MM.1S (cell line): ENCODE results near the gene C1orf21.
"Not testable (repeated sequence)": the region's sequence is repeated elsewhere in the genome, so short reads cannot be mapped to it uniquely, and the experiment has no call there.

Experiments used
- DNase-seq: peaks from one replicate; pipeline ENCODE4 v3.0.0-alpha.2; 2015
- H2AFZ ChIP-seq: fragments of 300-600 bp; sonication (generic); 2 replicates; pipeline ENCODE4 v1.6.0; 2016; ENCODE audit warnings: antibody characterized with exemption, low read length
- H3F3A ChIP-seq: fragments of 300-600 bp; sonication (generic); 2 replicates; pipeline ENCODE4 v1.6.1; 2016; ENCODE audit warnings: mild to moderate bottlenecking, antibody characterized with exemption, low read length, moderate library complexity, mixed read lengths; ENCODE audit not compliant: insufficient read depth
- H3K27ac ChIP-seq: fragments of 300-600 bp; sonication (generic); 2 replicates; pipeline ENCODE4 v1.5.1; 2016; ENCODE audit warnings: mild to moderate bottlenecking, low read length
- H3K27me3 ChIP-seq: fragments of 300-600 bp; sonication (generic); replicated peaks from 2 replicates; pipeline ENCODE4 v1.6.0; 2016; ENCODE audit warnings: low read length; ENCODE audit not compliant: insufficient read depth
- H3K36me3 ChIP-seq: fragments of 300-600 bp; sonication (generic); replicated peaks from 2 replicates; pipeline ENCODE4 v1.6.1; 2016; ENCODE audit warnings: mild to moderate bottlenecking, low read length, mixed read lengths; ENCODE audit not compliant: insufficient read depth
- H3K4me1 ChIP-seq: fragments of 300-600 bp; sonication (generic); 2 replicates; pipeline ENCODE4 v1.6.1; 2016; ENCODE audit warnings: low read length, mixed read lengths
- H3K4me2 ChIP-seq: fragments of 300-600 bp; sonication (generic); 2 replicates; pipeline ENCODE4 v1.6.0; 2016; ENCODE audit warnings: low read depth, low read length
- H3K4me3 ChIP-seq: fragments of 300-600 bp; sonication (generic); 2 replicates; pipeline ENCODE4 v1.5.1; 2016; ENCODE audit warnings: low read length, mixed read lengths
- H3K79me2 ChIP-seq: fragments of 300-600 bp; sonication (generic); 2 replicates; pipeline ENCODE4 v1.6.1; 2016; ENCODE audit warnings: mixed run types, low read length, mixed read lengths
- H3K9ac ChIP-seq: fragments of 300-600 bp; sonication (generic); 2 replicates; pipeline ENCODE4 v1.6.1; 2016; ENCODE audit warnings: low read length, mixed read lengths
- H3K9me2 ChIP-seq: fragments of 300-600 bp; sonication (generic); replicated peaks from 2 replicates; pipeline ENCODE4 v1.6.1; 2016; ENCODE audit warnings: mild to moderate bottlenecking, low read length, mixed read lengths; ENCODE audit not compliant: insufficient read depth
- H3K9me3 ChIP-seq: fragments of 300-600 bp; sonication (generic); replicated peaks from 2 replicates; pipeline ENCODE4 v1.6.1; 2016; ENCODE audit warnings: mild to moderate bottlenecking, low read length, mixed read lengths; ENCODE audit not compliant: insufficient read depth
- H4K20me1 ChIP-seq: fragments of 300-600 bp; sonication (generic); 2 replicates; pipeline ENCODE4 v1.6.1; 2016; ENCODE audit warnings: mild to moderate bottlenecking, low read length, moderate library complexity, mixed read lengths; ENCODE audit not compliant: insufficient read depth
- CTCF ChIP-seq: fragments of 300-600 bp; sonication (generic); IDR thresholded peaks from 2 replicates; pipeline ENCODE4 v1.5.1; 2016; ENCODE audit warnings: antibody characterized with exemption, low read length, mixed read lengths
- EZH2 ChIP-seq: fragments of 300-600 bp; sonication (generic); optimal IDR thresholded peaks from 2 replicates; pipeline ENCODE3; 2017; ENCODE audit warnings: low read depth, mild to moderate bottlenecking, antibody characterized with exemption, low read length, mixed read lengths
- EZH2phosphoT487 ChIP-seq: fragments of 300-600 bp; sonication (generic); IDR thresholded peaks from 2 replicates; pipeline ENCODE4 v1.6.1; 2018; ENCODE audit warnings: antibody characterized with exemption, low read length

Gene C1orf21

DNA sequence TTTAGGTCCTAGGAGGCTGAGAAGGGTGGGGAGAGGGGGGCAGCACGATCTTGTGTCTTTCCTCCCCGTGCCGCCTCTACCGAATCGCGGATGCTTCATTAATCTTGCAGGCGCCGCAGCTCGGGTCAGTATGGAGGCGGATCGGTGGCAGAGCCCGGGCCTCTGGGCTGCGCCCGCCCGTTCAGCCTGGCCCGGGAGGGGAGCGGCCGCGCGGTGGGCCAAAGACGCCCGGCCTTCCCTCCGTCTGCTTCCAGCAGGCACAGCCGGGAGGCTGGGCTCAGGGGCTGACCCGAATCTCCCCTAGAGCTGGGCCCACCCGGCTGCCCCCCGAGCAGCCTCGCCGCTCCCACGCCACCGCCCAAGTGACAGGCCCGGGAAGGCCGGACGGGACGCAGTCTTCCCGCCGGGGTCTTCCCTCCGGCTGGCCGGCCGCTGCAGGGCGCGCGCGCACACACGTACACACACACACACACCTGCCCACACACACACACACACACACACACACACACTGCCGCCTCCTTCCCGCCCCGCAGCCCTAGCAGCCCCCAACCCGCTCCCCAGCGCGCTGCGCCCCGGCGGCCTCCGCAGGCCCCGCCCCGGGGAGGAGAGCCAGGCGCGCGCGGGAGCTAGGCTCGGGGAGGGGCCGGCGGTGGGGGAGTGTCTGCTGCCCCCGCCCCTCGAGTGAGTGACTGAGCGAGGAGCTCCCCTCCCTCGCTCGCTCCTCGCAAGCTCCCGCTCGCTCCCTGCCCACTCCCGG is at the start of gene C1orf21:
Gene C1orf21, plus strand, starts transcription at position 718 of the 757 bp plus-strand sequence. CDS start 90,481 bp downstream, outside the sequence.
- peak within 1 kb of the TSS; percentile 90 for H2AFZ ChIP-seq
- H3K9me2 ChIP-seq, result no peaks in the 10 kb centered on the region
- no peaks in the 10 kb centered on the region for H4K20me1 ChIP-seq
- peaks cover 6% of the 10 kb centered on the region; the same call in 1 of the 2 replicates for H3K4me1 ChIP-seq
- TF ChIP-seq EZH2 (no peak), EZH2phosphoT487 (no peak), CTCF (no peak)
- H3K36me3 ChIP-seq, result no peaks in the 10 kb centered on the region
- H3F3A ChIP-seq, result peaks cover 13% of the 10 kb centered on the region
- peak within 1 kb of the TSS; percentile 70 for H3K4me2 ChIP-seq
- H3K4me3 ChIP-seq, result peak within 1 kb of the TSS; percentile 77
- no peaks in the 10 kb centered on the region for H3K9me3 ChIP-seq
- DNase-seq, result peak; percentile 93
- H3K27ac ChIP-seq, result peak within 1 kb of the TSS; percentile 25; the same call in 1 of the 2 replicates
- H3K79me2 ChIP-seq, result peaks cover 38% of the 10 kb centered on the region
- peaks cover 11% of the 10 kb centered on the region for H3K27me3 ChIP-seq
- H3K9ac ChIP-seq, result peak within 1 kb of the TSS; percentile 74

GRCh38 chr1:184337865-184338264 is 49.0 kb upstream of the C1orf21 start:
- not testable (repeated sequence) for H3K9me2 ChIP-seq, H3K4me1 ChIP-seq, H3K27ac ChIP-seq, H3K9me3 ChIP-seq, H3K79me2 ChIP-seq, H3K36me3 ChIP-seq, H3K4me2 ChIP-seq, H3F3A ChIP-seq, H4K20me1 ChIP-seq, H3K9ac ChIP-seq, H3K27me3 ChIP-seq, H2AFZ ChIP-seq, DNase-seq, H3K4me3 ChIP-seq

DNA sequence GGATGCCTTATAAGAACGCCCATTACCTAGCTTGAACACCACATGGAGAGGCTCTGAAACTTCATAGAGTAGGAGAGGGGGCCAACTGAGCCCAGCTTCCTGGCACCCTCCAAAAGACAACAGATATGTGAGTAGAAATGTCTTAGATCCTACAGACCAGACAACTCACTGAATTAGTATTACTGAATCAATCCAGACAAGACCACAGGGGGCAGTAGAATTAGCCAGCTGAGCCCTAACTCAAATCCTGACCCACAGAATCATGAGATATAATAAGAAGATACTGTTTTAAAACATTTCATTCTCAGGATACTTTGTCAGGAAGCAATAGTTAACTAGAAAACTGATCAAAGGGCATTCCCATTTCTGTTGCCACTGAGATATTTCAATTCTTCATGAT is 45.8 kb upstream of the C1orf21 start:
- Histone ChIP-seq H3K9me3 (no peaks in the 10 kb centered on the region), H3K4me1 (no peaks in the 10 kb centered on the region), H3K4me3 (no peak overlapping the region), H3K79me2 (no peaks in the 10 kb centered on the region), H4K20me1 (no peaks in the 10 kb centered on the region), H2AFZ (no peak overlapping the region), H3K9ac (no peak overlapping the region), H3F3A (no peaks in the 10 kb centered on the region), H3K27ac (no peak overlapping the region), H3K4me2 (no peak overlapping the region), H3K27me3 (no peaks in the 10 kb centered on the region), H3K36me3 (no peaks in the 10 kb centered on the region), H3K9me2 (no peaks in the 10 kb centered on the region)
- no peak for DNase-seq
- TF ChIP-seq EZH2phosphoT487, result no peak
- TF ChIP-seq EZH2, result no peak
- TF ChIP-seq CTCF, result no peak

DNA sequence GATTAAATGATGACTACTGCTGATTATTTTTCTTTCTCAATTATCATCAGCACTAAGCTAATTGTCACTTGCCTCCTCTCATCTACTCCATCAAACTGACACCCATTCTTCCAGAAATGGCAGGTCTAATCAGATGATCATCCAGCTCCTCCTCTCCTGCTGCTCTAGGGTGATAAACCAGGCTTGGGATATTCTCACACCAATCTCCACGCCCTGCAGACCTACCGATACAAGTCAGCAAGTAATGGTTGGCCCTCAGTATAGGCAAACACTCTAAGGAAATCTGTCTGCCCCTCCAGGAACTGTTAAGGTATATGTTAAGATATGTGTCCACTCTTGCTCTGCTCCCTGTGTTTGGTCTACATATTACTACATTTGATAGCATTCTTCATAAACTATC is 36.3 kb upstream of the C1orf21 start:
- Histone ChIP-seq H3K9me2 (no peaks in the 10 kb centered on the region), H3K4me3 (no peak overlapping the region), H3F3A (no peaks in the 10 kb centered on the region), H2AFZ (no peak overlapping the region), H3K4me2 (no peak overlapping the region), H3K36me3 (no peaks in the 10 kb centered on the region), H3K27me3 (no peaks in the 10 kb centered on the region), H4K20me1 (no peaks in the 10 kb centered on the region), H3K9ac (no peak overlapping the region), H3K79me2 (no peaks in the 10 kb centered on the region), H3K27ac (no peak overlapping the region), H3K9me3 (no peaks in the 10 kb centered on the region), H3K4me1 (no peaks in the 10 kb centered on the region)
- no peak for TF ChIP-seq EZH2phosphoT487
- TF ChIP-seq EZH2, result no peak
- no peak for TF ChIP-seq CTCF
- no peak for DNase-seq
